Right cardiac atrium (tissue), 5 donors: ENCODE measurements around the gene TMLHE. TPM values are rescaled to one million over a fixed set of nuclear protein-coding genes. Genes with fewer than 3 reads are reported as not detected.
A peak's percentile ranks its signal among the peaks of the same experiment; 100 is the strongest.
"Not testable (repeated sequence)": the region's sequence is repeated elsewhere in the genome, so short reads cannot be mapped to it uniquely, and the experiment has no call there.

Experiments
- ATAC-seq, 2 donors: fragments of 200-7000 bp; cut with Tn5 transposase; one replicate each; pipeline versions ENCODE4 v1.8.0 to v1.9.1; 2020; ENCODE audit warnings: moderate library complexity in 2 of 2, mild to moderate bottlenecking in 1 of 2
- DNase-seq, 3 donors: peaks; one replicate each; pipeline ENCODE4 v3.0.0-alpha.2; 2020
- H3K27ac ChIP-seq: one replicate; pipeline ENCODE4 v1.5.1; 2013; ENCODE audit warnings: mild to moderate bottlenecking, low read length, control low read depth, moderate library complexity
- H3K27me3 ChIP-seq: one replicate; pipeline ENCODE4 v1.6.1; 2013; ENCODE audit not compliant: control insufficient read depth, insufficient read depth
- H3K4me1 ChIP-seq: one replicate; pipeline ENCODE4 v1.6.1; 2013; ENCODE audit warnings: low read length; ENCODE audit not compliant: control insufficient read depth, insufficient read depth
- H3K4me3 ChIP-seq: one replicate; pipeline ENCODE4 v1.5.1; 2013; ENCODE audit warnings: low read length, control low read depth
- H3K9me3 ChIP-seq: one replicate; pipeline ENCODE4 v1.6.1; 2013; ENCODE audit warnings: low read length; ENCODE audit not compliant: control insufficient read depth
- WGBS: extraction: QIAGEN DNeasy Blood & Tissue Kit; methylation state at CpG from one replicate; pipeline ENCODE4 v1.1.7; 2013; 5-methylcytosine and 5-hydroxymethylcytosine counted together
- intact Hi-C, 4 donors: fragments of 100-400 bp; cut with DNase I; formaldehyde crosslinking; loops; one replicate each; pipeline versions ENCODE4 v1.11.0 to v1.14.0; 2022 to 2023
- polyA plus RNA-seq: library from polyadenylated mRNA; stranded (reverse); fragments of 200-250 nt; gene quantifications from one replicate; pipeline ENCODE4 v1.2.3, GENCODE V29; 2013
- total RNA-seq, 4 donors: library from RNA; stranded (reverse); fragmentation: NEBNext Ultra II Directional; extraction: Animal tissue kit (Norgen Biotek cat#: 25700); gene quantifications; one replicate each; pipeline ENCODE4 v1.2.1, GENCODE V29; 2021
- donor health status: healthy with polysubstance abuse.
- donor health status: DM: no; HTN: yes; CAD: no.
- donor health status: DM: no; HTN: no; CAD: no.
- donor health status: DM: no; HTN: yes; CAD: no; lungs with severe emphysema.
- donor health status: DM: yes; HTN: yes; CAD: no.

TMLHE gene
- total and polyA plus RNA-seq, 5 donors: 16.3 to 37.0 (median 31.1) TPM

DNA sequence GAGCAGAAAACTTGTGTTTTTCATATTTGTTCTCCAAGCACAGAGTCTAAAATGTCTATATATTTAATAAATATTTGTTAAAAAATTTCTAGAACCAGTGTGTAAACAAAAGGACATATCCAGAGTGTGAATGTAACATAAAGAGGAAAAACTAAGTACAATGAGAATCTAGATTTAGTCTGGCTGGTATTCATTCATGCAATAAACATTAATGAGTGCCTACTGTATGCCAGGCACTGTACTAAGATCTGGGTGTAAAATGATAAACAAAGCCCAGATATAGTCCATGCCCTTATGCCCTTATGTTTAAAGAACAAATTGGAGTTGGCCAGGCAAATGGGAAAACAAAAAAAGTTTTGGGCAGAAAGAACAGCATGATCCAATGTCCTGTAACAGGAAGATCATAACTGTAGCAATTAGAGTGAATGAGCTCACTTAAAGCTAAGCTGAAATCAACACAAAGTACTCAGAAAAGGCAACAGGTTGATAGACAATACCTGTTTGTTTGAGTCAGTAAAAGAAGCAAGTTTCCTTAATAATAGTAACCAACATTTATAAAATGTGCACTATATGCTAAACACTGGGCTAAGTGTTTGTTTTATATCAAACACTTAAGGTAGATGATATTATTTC is 1.3 kb upstream of the TMLHE start:
- Histone ChIP-seq H3K4me1 (no peaks in the 10 kb centered on the region), H3K4me3 (no peak overlapping the region), H3K27me3 (no peaks in the 10 kb centered on the region), H3K27ac (no peak overlapping the region), H3K9me3 (no peaks in the 10 kb centered on the region)
- ATAC-seq (no peak), DNase-seq (no peak)
- intact Hi-C loops: no loop called here

DNA sequence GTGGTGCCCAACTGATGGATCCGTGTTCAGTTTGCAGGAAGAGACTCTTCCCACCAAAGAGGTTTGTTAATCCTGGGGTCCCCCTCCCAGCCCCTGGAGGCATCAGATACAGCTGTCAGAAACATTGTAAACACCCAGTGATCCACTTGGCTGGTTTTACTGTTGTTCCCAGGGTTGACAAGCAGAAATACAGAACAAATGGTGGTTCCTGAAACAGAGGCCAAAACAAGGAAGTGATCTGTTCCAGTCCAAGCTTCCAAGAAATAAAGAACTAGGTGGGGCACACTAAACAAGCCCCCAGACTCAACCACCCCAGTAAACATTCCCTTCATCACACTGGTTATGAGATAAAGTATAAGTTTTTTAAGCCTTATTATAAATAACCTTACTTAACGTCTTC is 1.4 kb downstream of the TMLHE start:
- no peaks in the 10 kb centered on the region for H3K9me3 ChIP-seq
- ATAC-seq (no peak), DNase-seq (no peak)
- no peaks in the 10 kb centered on the region for H3K4me1 ChIP-seq
- WGBS: 27% methylated on average over 2 of the region's 2 CpGs
- intact Hi-C loops: no loop called here
- H3K27ac ChIP-seq: no peak overlapping the region
- no peaks in the 10 kb centered on the region for H3K27me3 ChIP-seq
- H3K4me3 ChIP-seq: no peak overlapping the region

DNA sequence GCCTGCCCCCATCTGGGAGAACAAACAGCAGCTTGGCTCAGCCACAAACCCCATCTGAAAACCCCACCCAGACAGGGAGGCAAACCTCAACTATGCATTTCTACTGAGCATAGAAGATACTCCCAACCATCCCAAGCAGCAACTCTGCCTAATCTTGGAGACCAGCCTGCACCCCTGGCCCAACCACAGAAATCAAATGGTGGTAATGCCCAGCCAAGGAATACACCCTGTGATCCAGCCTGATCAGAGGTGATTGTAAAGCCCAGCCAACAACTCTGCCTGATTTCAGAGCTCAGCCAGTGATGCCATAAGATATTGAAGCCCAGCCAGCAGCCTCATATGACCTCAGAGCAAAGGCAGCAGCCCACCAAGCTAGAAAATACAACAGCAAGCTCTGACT is 19.8 kb downstream of the TMLHE start:
- intact Hi-C loops: no loop called here

DNA sequence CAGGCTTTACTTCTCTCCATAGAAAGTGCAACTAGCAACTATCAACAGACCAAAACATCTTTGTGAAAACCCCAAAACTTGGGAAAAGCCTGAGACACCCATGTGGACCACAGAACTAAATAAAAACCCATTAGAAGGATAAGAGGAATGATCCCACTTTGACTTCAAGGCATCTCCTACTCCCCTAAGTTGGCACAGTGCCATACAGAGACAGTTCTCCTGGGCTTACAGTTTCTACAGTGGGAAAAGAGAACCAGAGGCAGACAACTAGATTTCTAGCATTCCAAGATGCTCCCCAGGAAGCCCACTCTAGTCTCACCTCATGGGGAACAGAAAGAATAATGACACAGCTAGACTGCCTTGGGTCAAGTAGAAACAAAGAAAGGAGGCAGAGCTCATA is 20.4 kb downstream of the TMLHE start:
- ATAC-seq: no peak

More for the DNA sequence above, 19.8 kb downstream of the TMLHE start:
- ATAC-seq: no peak
- H3K27ac ChIP-seq: no peak overlapping the region
- H3K4me3 ChIP-seq: no peak overlapping the region
- peak in 1 of 3 donors; percentile 14 for DNase-seq
- no peaks in the 10 kb centered on the region for H3K9me3 ChIP-seq
- no peaks in the 10 kb centered on the region for H3K27me3 ChIP-seq
- no peaks in the 10 kb centered on the region for H3K4me1 ChIP-seq

DNA sequence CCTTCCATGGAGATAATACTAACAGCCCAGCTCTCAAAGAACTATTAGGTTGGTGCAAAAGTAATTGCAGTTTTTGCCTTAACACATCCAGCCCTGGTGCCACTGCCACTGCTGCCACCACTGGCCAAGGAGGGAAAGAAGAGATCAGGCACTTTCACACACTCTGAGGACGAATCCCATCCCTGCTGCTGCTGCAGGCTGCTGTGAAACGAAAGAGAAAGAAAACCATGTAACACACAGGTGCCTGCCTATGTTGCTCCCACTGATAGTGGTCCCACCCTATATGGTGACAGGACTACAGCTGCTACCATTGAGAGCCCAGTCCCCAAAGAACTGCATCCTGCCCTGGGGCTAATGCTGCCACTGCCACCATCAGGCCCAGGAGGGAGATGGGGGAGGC is 35.1 kb downstream of the TMLHE start:
- intact Hi-C loops: no loop called here
- Histone ChIP-seq H3K27ac (no peak overlapping the region), H3K9me3 (no peaks in the 10 kb centered on the region), H3K4me1 (no peaks in the 10 kb centered on the region), H3K27me3 (no peaks in the 10 kb centered on the region), H3K4me3 (no peak overlapping the region)
- ATAC-seq: no peak
- 89% methylated on average over 2 of the region's 2 CpGs for WGBS
- no peak for DNase-seq

More for the DNA sequence above, 20.4 kb downstream of the TMLHE start:
- H3K9me3 ChIP-seq: no peaks in the 10 kb centered on the region
- H3K27me3 ChIP-seq: no peaks in the 10 kb centered on the region
- no peak overlapping the region for H3K27ac ChIP-seq
- no peak overlapping the region for H3K4me3 ChIP-seq
- no peaks in the 10 kb centered on the region for H3K4me1 ChIP-seq
- DNase-seq: peak in 1 of 3 donors; percentile 4
- intact Hi-C loops: no loop called here

DNA sequence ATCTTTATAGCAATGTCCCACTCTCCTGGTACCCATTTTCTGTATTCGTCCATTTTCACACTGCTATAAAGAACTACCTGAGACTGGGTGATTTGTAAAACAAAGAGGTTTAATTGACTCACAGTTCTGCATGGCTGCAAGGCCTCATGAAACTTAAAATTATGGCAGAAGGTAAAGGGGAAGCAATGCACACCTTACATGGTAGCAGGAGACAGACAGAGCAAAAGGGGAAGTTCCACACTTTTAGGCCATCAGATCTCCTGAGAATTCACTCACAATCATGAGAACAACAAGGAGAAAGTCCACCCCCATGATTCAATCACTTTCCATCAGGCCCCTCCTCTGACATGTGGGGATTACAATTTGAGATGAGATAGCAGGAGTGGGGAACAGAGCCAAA is 49.7 kb downstream of the TMLHE start:
- Histone ChIP-seq H3K27me3 (no peaks in the 10 kb centered on the region), H3K27ac (no peak overlapping the region), H3K4me1 (no peaks in the 10 kb centered on the region), H3K4me3 (no peak overlapping the region), H3K9me3 (no peaks in the 10 kb centered on the region)
- intact Hi-C loops: no loop called here
- no CpG with 5 or more reads among the region's 1 CpG for WGBS
- ATAC-seq (no peak), DNase-seq (no peak)

DNA sequence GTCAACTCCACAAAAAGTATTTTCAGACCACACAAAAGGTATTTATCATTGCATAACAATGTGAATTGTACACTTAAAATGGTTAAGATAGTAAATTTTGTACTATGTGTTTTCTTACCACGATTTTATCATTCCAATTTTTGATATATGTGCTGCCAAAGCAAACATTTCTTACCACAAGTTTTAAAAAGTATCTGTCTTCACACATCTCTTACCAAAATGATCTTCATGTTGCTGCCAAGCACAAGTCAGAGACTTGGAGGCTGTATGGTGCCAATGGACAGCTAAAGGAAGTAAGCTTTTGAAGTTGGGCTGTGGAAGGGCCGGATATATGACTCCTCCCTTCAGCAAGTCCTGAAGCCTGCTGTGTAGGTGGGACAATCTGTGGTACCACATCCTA is 67.9 kb downstream of the TMLHE start:
- H3K27ac ChIP-seq: no peak overlapping the region
- DNase-seq (no peak), ATAC-seq (no peak)
- no peaks in the 10 kb centered on the region for H3K9me3 ChIP-seq
- H3K4me3 ChIP-seq: no peak overlapping the region
- no peaks in the 10 kb centered on the region for H3K27me3 ChIP-seq
- H3K4me1 ChIP-seq: no peaks in the 10 kb centered on the region
- WGBS: 39% methylated on average over 2 of the region's 2 CpGs
- intact Hi-C loops: no loop called here

DNA sequence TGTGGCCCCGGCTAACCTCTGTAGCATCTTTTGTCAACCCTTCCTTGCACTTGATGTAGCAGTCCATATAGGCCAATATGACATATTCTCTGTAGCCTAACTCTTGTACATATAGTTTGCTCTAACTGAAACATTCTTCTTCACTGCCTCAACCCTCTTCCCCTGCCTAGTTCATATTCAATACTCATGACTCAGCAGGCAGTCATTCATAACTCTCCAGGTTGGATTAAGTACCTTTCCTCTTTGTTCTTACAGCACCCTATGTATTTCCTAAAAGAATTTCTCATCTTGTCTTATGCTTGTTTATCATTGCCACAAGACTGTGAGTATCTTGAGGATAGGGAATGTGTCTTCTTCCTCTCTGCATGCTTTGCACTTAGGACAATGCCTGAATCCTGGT is 76.9 kb downstream of the TMLHE start:
- Histone ChIP-seq H3K4me1 (no peaks in the 10 kb centered on the region), H3K27ac (no peak overlapping the region), H3K9me3 (no peaks in the 10 kb centered on the region), H3K27me3 (no peaks in the 10 kb centered on the region), H3K4me3 (no peak overlapping the region)
- WGBS: 100% methylated on average over 1 of the region's 1 CpG
- intact Hi-C loops: no loop called here
- ATAC-seq (no peak), DNase-seq (no peak)

DNA sequence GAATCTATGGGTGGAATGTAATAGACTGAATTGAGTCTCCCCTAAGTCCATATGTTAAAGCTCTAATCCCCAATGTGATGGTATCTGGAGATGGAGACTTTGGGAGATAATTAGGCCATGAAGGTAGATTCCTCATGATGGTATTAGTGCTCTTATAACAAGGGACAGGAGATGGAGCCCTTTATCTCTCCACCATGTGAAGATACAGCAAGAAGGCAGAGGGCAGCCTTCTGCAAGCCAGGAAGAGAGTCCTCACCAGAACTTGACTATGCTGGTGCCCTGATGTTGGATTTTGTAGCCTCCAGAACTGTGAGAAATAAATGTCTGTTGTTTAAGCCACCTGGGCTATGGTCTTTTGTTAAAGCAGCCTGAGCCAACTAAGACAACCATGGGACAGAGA is 78.0 kb downstream of the TMLHE start:
- intact Hi-C loops: no loop called here
- no peaks in the 10 kb centered on the region for H3K4me1 ChIP-seq
- no peak overlapping the region for H3K27ac ChIP-seq
- ATAC-seq: no peak
- no peaks in the 10 kb centered on the region for H3K27me3 ChIP-seq
- no peak for DNase-seq
- no peaks in the 10 kb centered on the region for H3K9me3 ChIP-seq
- no peak overlapping the region for H3K4me3 ChIP-seq

DNA sequence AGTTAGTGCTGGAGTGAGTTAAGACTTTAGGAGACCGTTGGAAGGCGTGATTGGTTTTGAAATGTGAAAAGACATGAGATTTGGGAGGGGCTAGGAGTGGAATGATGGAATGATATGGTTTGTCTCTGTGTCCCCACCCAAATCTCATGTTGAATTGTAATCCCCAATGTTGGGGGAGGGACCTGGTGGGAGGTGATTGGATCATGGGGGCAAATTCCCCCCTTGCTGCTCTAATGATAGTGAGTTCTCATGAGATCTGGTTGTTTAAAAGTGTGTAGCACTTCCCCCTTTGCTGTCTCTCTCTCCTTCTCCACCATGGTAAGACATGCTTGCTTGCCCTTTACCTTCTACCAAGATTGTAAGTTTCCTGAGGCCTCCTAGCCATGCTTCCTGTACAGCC is 85.7 kb downstream of the TMLHE start:
- H3K4me3 ChIP-seq, H3K9me3 ChIP-seq, H3K27me3 ChIP-seq, H3K4me1 ChIP-seq, DNase-seq, intact Hi-C loops, H3K27ac ChIP-seq, ATAC-seq: not testable (repeated sequence)
- 99% methylated on average over 2 of the region's 2 CpGs for WGBS

DNA sequence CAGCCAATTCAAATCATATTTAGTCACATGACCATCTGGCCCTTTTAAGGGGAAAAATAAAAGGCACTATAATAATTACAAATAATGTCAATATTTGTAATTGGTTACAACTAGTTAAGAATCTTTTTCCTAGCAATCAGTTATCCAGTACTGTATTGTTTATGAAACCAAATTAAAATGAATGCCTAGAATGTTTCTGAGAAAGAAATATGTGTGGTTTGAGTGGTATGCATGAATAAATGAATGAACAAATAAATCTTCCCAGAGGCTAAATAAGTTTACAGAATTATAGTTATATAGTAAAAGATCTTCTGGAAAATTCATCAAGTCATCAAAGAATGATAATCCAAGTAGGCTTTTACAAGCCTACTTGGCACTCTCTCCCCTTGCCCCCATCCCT is 98.5 kb downstream of the TMLHE start:
- ATAC-seq (no peak), DNase-seq (no peak)
- no peak overlapping the region for H3K4me3 ChIP-seq
- intact Hi-C loops: no loop called here
- H3K9me3 ChIP-seq: no peaks in the 10 kb centered on the region
- H3K27me3 ChIP-seq: no peaks in the 10 kb centered on the region
- no peaks in the 10 kb centered on the region for H3K4me1 ChIP-seq
- no peak overlapping the region for H3K27ac ChIP-seq

DNA sequence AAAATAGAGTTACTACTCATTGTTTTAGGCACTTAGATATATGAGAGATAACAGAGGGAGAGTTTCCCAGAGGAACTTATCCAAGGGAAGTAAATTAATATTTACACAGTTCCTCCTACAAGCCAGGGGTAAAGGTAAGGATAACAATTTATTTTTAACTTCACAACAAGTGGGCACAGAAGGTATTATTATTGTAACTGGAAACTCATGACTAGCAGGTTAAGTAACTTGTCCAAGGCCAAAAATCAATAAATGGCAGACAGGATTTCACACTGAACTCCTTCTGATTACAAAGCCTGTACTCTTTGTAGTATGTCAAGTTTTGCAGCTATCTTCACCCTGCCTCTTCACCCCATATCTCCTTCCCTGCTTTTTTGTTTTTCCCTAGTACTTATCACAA is 107.5 kb downstream of the TMLHE start:
- intact Hi-C loops: no loop called here
- ATAC-seq (no peak), DNase-seq (no peak)
- Histone ChIP-seq H3K27ac (no peak overlapping the region), H3K9me3 (no peaks in the 10 kb centered on the region), H3K4me3 (no peak overlapping the region), H3K27me3 (no peaks in the 10 kb centered on the region), H3K4me1 (no peaks in the 10 kb centered on the region)
